Pancreas (tissue), 10 donors: ENCODE measurements around the gene ZNF491. TPM values are rescaled to one million over a fixed set of nuclear protein-coding genes. Genes with fewer than 3 reads are reported as not detected.
A peak's percentile ranks its signal among the peaks of the same experiment; 100 is the strongest.
"Not testable (repeated sequence)": the region's sequence is repeated elsewhere in the genome, so short reads cannot be mapped to it uniquely, and the experiment has no call there.

Source experiments
- ATAC-seq, 4 donors: fragments of 200-7000 bp; cut with Tn5 transposase; one replicate each; pipeline versions ENCODE4 v1.8.0 to v1.9.1; 2020; ENCODE audit warnings: mild to moderate bottlenecking in 4 of 4, moderate library complexity in 4 of 4
- DNase-seq, 6 donors: peaks; one replicate each; pipeline ENCODE4 v3.0.0-alpha.2; 2020
- FAIRE-seq: peaks from 2 replicates; lab custom pipeline; 2012; peaks lifted over from hg19 to GRCh38; lab: Jason Lieb, UNC
- H3K27ac ChIP-seq, 4 donors: fragments of 200-600 bp; sonication (generic); 1 replicate in 3 of 4; 2 replicates in 1 of 4; pipeline versions ENCODE4 v1.5.0 to v1.8.0; 2020
- H3K27me3 ChIP-seq, 4 donors: fragments of 200-600 bp; one replicate each; pipeline ENCODE4 v1.8.0; 2021
- H3K36me3 ChIP-seq, 3 donors: fragments of 200-600 bp; sonication (generic) in 1 of 3; one replicate each; pipeline versions ENCODE4 v1.5.0 to v1.8.0; 2020 to 2021
- H3K4me1 ChIP-seq, 3 donors: fragments of 200-600 bp; one replicate each; pipeline ENCODE4 v1.8.0; 2021
- H3K4me3 ChIP-seq, 4 donors: fragments of 200-600 bp; sonication (generic) in 2 of 4; one replicate each; pipeline versions ENCODE4 v1.5.0 to v1.8.0; 2020 to 2021
- H3K9me3 ChIP-seq, 4 donors: fragments of 200-600 bp; one replicate each; pipeline ENCODE4 v1.8.0; 2021
- CTCF ChIP-seq, 4 donors: fragments of 200-600 bp; sonication (generic) in 3 of 4; IDR thresholded peaks; one replicate each; pipeline versions ENCODE4 v1.5.0 to v1.8.0; 2021; ENCODE audit warnings: antibody characterized with exemption in 4 of 4
- WGBS, 2 donors: extraction: QIAGEN DNeasy Blood & Tissue Kit; methylation state at CpG; one replicate each; pipeline ENCODE4 v1.1.7; 2013; 5-methylcytosine and 5-hydroxymethylcytosine counted together
- intact Hi-C, 3 donors: fragments of 100-400 bp; cut with DNase I; formaldehyde crosslinking; loops; one replicate each; pipeline versions ENCODE4 v1.11.1 to v1.14.2; 2022
- polyA plus RNA-seq, 2 donors: library from polyadenylated mRNA; stranded (reverse); fragments of 200-250 nt; gene quantifications; one replicate each; pipeline ENCODE4 v1.2.3, GENCODE V29; 2013
- total RNA-seq, 6 donors: library from RNA; stranded (reverse); fragmentation: NEBNext Ultra II Directional in 4 of 6; extraction: Animal tissue kit (Norgen Biotek cat#: 25700) in 4 of 6; gene quantifications; one replicate each; pipeline versions ENCODE4 v1.2.1 to v1.2.4, GENCODE V29; 2021 to 2023
- donor health status: healthy with polysubstance abuse.
- donor health status: DM: no; HTN: no; CAD: no; lungs with moderate emphysema.
- donor health status: DM: no; HTN: no; CAD: no.
- donor health status: control.
- donor health status: control.
- donor health status: Bipolar disorder and iron deficiency.
- donor health status: DM: yes; HTN: yes; CAD: no.
- donor health status: DM: no; HTN: no; CAD: no.
- donor health status: DM: no; HTN: no; CAD: no.
- donor health status: DM: yes; HTN: yes; CAD: no.

ZNF491 gene
- total and polyA plus RNA-seq, 8 donors: 0.95 to 3.3 (median 1.2) TPM

- no peaks in the 10 kb centered on the region for H3K9me3 ChIP-seq
- DNase-seq (peak; percentile 84 to 94 (median 90)), ATAC-seq (peak; percentile 100), FAIRE-seq (no peak)
- H3K4me1 ChIP-seq: peaks cover 0 to 7% (median 0%) of the 10 kb centered on the region in 3 donors
- peak within 1 kb of the TSS; percentile 36 to 63 (median 58) for H3K4me3 ChIP-seq
- peak within 1 kb of the TSS in 2 of 4 donors; percentile 19 to 76 for H3K27ac ChIP-seq
- intact Hi-C loops: no loop called here
- no peaks in the 10 kb centered on the region for H3K36me3 ChIP-seq
- TF ChIP-seq CTCF (IDR thresholded peaks at IDR 0.05): no peak
- 1 to 2% methylated on average over 54 to 59 of the region's 59 CpGs for WGBS, 2 donors
- no peaks in the 10 kb centered on the region for H3K27me3 ChIP-seq
These were observed 50.5 kb downstream of the ZNF491 start, which contains the start of gene ZNF439 for GRCh38 chr19:11848594-11849469. Gene ZNF439 (plus strand): TSS chr19:11848726. CDS start chr19:11848868, 142 bp downstream.

- WGBS, 2 donors: 88 to 91% methylated on average over 4 of the region's 4 CpGs
- H3K27me3 ChIP-seq, intact Hi-C loops, ATAC-seq, H3K4me3 ChIP-seq, H3K9me3 ChIP-seq, H3K4me1 ChIP-seq, DNase-seq, FAIRE-seq, H3K36me3 ChIP-seq, H3K27ac ChIP-seq: not testable (repeated sequence)
These were observed 52.0 kb downstream of the ZNF491 start for GRCh38 chr19:11850289-11850688.

- no peak for FAIRE-seq
- TF ChIP-seq CTCF (IDR thresholded peaks at IDR 0.05): no peak
- peaks cover 0 to 7% (median 0%) of the 10 kb centered on the region in 3 donors for H3K4me1 ChIP-seq
- no peak overlapping the region for H3K4me3 ChIP-seq
- H3K27me3 ChIP-seq: no peaks in the 10 kb centered on the region
- 85 to 86% methylated on average over 3 of the region's 3 CpGs for WGBS, 2 donors
- no peak overlapping the region for H3K27ac ChIP-seq
- H3K36me3 ChIP-seq: no peaks in the 10 kb centered on the region
- no peak for ATAC-seq
- no peaks in the 10 kb centered on the region for H3K9me3 ChIP-seq
- intact Hi-C loops: no loop called here
- DNase-seq: no peak
These were observed 55.0 kb downstream of the ZNF491 start for GRCh38 chr19:11853358-11853757.

- Histone ChIP-seq H3K36me3 (no peaks in the 10 kb centered on the region), H3K9me3 (no peaks in the 10 kb centered on the region), H3K27me3 (no peaks in the 10 kb centered on the region), H3K4me3 (no peak overlapping the region), H3K4me1 (no peaks in the 10 kb centered on the region), H3K27ac (no peak overlapping the region)
- WGBS, 2 donors: 94 to 95% methylated on average over 12 of the region's 12 CpGs
- intact Hi-C loops: no loop called here
- FAIRE-seq: no peak
- TF ChIP-seq CTCF (IDR thresholded peaks at IDR 0.05): no peak
- DNase-seq: no peak
- no peak for ATAC-seq
These were observed 58.4 kb downstream of the ZNF491 start for GRCh38 chr19:11856596-11857250.

Other genes with a start within 250 kb of the ZNF491 start
- gene ELOF1, start 239.3 kb upstream of the ZNF491 start, total RNA-seq: 10 to 100 TPM; 25.0 to 38.9 (median 32.4) TPM
- gene ELOF1, start 239.3 kb upstream of the ZNF491 start, polyA plus RNA-seq: 10 to 100 TPM; 52.0 to 63.4 TPM
- gene ACP5, start 220.9 kb upstream of the ZNF491 start, total RNA-seq: 10 to 100 TPM in 2 of 6 donors, 1 to 10 TPM in 4; 3.5 to 21.8 (median 7.0) TPM
- 10 to 100 TPM in 1 of 2 donors, 1 to 10 TPM in 1; 7.7 to 11.4 TPM for gene ACP5, start 220.9 kb upstream of the ZNF491 start, polyA plus RNA-seq
- 1 to 10 TPM; 4.4 to 8.5 (median 6.0) TPM for gene ZNF627, start 201.0 kb upstream of the ZNF491 start, total RNA-seq
- 1 to 10 TPM; 4.6 to 6.4 TPM for gene ZNF627, start 201.0 kb upstream of the ZNF491 start, polyA plus RNA-seq
- gene ZNF823, start 59.6 kb upstream of the ZNF491 start, total RNA-seq: 1 to 10 TPM; 2.5 to 4.7 (median 3.3) TPM
- 1 to 10 TPM; 2.7 to 4.7 TPM for gene ZNF823, start 59.6 kb upstream of the ZNF491 start, polyA plus RNA-seq
- gene ZNF441, start 31.5 kb upstream of the ZNF491 start, total RNA-seq: 1 to 10 TPM; 3.1 to 4.9 (median 3.9) TPM
- gene ZNF441, start 31.5 kb upstream of the ZNF491 start, polyA plus RNA-seq: 1 to 10 TPM; 2.5 to 6.9 TPM
- 1 to 10 TPM; 4.1 to 8.7 (median 6.7) TPM for gene ZNF440, start 15.8 kb downstream of the ZNF491 start, total RNA-seq
- 1 to 10 TPM; 5.1 to 6.3 TPM for gene ZNF440, start 15.8 kb downstream of the ZNF491 start, polyA plus RNA-seq
- gene ZNF439, start 50.2 kb downstream of the ZNF491 start, total RNA-seq: 1 to 10 TPM; 2.2 to 8.0 (median 2.8) TPM
- gene ZNF439, start 50.2 kb downstream of the ZNF491 start, polyA plus RNA-seq: 1 to 10 TPM; 7.4 to 7.5 TPM
- gene ZNF69, start 89.3 kb downstream of the ZNF491 start, total RNA-seq: 10 to 100 TPM in 1 of 6 donors, 1 to 10 TPM in 5; 4.4 to 13.6 (median 6.4) TPM
- gene ZNF69, start 89.3 kb downstream of the ZNF491 start, polyA plus RNA-seq: 10 to 100 TPM; 10.1 to 13.8 TPM
- gene ZNF700, start 126.6 kb downstream of the ZNF491 start, total RNA-seq: 10 to 100 TPM in 1 of 6 donors, 1 to 10 TPM in 5; 6.5 to 10.9 (median 7.7) TPM
- 10 to 100 TPM; 14.9 to 22.7 TPM for gene ZNF700, start 126.6 kb downstream of the ZNF491 start, polyA plus RNA-seq
- 1 to 10 TPM; 1.5 to 4.5 (median 2.4) TPM for gene ZNF763, start 166.5 kb downstream of the ZNF491 start, total RNA-seq
- 1 to 10 TPM; 3.6 to 5.9 TPM for gene ZNF763, start 166.5 kb downstream of the ZNF491 start, polyA plus RNA-seq
- 1 to 10 TPM; 3.7 to 6.5 (median 4.4) TPM for gene ZNF433, start 237.2 kb downstream of the ZNF491 start, total RNA-seq
- gene ZNF433, start 237.2 kb downstream of the ZNF491 start, polyA plus RNA-seq: 1 to 10 TPM; 7.1 to 9.9 TPM